ENCODE measurements around the gene GRIK5.

The GRIK5 gene

GRCh38 chr19:42095142-42095813 lies 25.3 kb upstream of the GRIK5 start:
- no peak for DNase-seq

DNA sequence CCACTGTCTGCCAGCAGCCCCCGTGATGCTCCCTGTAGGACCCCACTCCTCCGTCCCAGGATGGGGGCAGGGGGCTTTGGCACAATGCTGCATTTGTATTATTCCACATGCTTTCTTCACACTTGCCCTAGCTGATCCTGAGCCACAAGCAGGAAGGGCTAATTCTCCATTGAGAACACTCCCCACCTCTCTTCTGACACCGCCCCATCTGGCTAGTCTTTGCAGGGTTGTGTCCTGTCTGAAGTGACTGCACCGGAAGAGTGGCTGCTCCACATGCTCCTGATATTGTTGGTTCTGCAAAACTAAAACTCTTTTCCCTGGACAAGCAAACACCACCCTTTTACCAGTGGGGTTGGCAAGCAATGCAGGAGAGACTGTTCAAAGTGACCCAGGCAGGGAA lies 23.9 kb upstream of the GRIK5 start:
- no peak for DNase-seq

DNA sequence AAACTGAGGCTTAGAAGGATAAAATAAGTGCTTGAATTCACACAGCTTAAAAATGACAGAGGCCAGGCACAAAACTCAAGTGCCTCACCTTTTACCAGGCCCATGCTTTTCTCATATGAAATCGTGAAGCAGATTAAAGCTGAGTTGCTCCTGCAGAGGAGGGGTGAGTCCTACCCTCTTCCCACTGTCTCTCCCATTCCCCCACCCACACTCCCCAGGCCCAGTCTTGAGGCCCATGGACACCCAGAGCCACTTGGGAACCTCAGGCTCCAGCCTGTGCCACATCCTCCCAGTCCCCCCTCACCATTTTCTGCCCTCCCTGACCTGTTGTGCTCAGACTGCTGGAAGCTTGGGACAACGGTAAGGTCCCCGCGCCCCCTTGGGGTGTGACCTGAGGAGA lies 23.5 kb upstream of the GRIK5 start:
- DNase-seq = no peak

GRCh38 chr19:42092350-42092749 lies 22.3 kb upstream of the GRIK5 start:
- DNase-seq = no peak

DNA sequence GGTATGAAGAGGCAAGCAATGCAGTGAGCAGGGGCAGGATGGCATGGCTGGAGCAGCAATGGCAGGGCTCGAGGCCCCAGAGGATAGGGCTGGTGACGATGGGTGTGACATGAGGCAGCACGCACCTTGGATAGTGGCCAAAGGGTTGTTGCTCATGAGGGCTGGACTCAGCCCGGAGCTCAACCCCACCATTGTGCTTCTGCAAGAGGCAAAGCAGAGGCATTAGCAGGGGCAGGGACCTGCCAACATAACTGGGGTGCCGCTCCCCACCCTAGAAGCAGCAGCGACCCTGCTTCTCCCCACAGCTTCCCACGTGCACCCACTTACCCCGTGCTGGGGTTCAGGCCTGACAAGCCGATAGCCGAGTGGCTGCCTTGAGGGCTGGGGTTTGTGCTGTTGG lies 21.7 kb upstream of the GRIK5 start:
- no peak for DNase-seq

DNA sequence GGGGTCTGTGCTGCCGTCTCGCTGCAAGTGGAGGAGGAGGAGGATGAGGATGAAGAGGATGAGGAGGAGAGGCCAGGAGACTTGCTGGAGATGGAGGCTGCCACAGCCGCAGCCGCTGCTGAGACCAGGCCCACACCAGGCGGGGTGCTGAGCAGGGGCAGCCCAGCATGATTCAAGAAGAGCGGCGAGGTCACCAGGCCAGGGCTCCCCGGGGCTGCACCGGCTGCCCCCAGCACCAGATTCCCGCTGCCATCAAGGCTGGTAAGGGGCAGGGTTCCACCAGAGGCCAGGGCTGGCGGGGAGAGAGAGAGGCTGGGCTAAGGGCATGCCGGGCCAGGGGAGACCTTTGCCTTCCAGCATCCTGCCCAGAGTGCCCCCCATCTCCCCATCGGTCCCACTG lies 21.3 kb upstream of the GRIK5 start:
- no peak for DNase-seq

DNA sequence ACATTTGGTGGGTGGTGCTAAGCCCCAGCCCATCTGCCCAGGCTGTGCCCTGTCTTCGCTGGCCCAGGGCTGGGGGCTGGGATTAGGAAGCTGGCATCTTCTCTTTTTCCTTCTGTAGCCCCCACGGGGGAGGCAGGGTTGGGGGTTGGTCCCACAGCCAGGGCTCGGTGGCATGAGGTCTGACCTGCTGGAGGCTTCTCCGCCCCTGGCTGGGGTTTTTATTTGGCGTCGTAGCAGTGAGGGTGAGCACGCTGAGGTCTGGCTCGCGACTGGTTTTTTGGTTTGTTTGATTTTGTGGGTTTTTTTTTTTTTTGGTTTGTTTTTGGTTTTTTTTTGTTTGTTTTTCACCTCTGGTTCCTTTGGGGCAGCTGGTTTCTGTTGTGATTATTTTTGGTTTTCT lies 20.7 kb upstream of the GRIK5 start:
- DNase-seq = no peak

GRCh38 chr19:42089772-42090171 lies 19.8 kb upstream of the GRIK5 start:
- no peak for DNase-seq

- no peak for DNase-seq
These were observed 19.3 kb upstream of the GRIK5 start for GRCh38 chr19:42089191-42089750.

DNA sequence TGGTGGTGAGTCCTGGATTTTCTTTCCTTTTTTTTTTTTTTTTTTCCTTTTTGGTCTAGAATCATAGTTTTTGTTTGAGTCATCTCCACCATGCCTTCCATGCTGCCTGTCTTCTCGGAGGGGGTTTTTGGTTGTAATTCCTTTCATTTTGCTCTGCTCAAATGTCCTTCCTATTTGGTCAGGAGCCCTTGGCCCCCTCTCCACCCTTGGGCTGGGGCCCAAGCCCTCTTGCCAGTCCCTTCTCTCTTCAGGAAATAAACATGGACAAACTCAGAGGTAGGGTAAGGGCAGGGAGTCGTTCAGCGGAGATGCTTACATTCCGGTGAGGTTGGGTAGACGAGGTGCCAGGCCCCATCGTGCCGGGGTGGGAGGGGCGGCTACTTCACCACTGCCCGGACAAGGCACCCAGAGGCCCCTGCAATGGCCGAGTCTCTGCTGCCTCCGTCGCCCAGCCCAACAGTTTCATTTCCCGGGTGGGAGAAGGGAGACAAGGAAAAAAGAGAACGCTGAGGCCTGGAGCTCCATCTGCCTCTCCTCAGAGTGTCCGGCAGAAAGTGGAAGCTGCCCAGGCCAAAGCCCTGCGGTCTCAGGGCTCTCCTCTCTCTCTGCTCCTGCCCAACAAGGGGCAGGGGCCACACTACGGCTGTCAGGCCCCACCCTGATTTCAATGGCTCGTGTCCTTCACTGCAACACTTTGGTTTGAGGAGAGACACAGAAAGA lies 18.6 kb upstream of the GRIK5 start:
- DNase-seq = no peak

DNA sequence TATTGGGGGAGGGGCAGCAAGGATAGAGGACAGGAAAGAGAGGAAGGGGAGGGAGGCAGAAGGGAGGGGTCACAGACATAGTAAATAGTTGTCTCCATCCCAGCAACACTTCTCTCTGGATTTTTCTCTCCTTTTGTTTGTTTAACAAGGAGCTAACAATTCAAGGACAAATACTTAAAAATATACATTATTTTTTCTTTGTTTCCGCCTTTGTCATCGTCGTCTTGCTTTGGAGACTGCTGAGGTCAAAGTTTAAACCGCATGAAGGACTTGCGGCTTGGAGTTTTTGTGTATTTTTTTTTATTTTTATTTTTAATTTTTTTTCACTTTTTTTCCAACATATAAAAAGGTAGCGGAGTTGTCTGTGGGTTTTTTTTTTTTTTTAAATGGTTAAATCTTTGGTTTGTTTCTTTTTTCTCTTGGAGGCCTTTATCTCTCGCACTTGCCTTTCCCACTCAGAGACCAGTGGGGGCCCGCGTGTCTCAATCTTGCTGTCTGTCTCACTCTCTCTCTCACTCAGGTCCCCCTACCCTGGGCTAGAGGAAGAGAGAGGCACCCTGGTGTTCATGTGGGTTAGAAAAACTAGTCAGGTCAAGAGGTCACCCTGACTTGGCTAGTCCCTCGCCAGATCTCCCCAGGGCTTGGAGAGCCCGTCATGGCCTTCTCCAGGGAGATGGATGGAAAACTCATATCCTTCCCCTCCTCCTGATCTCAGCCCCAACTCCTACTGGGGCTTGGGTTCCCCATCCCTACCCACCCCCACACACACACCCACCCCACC lies 17.0 kb upstream of the GRIK5 start:
- no peak for DNase-seq

- no peak for DNase-seq
These were observed 16.3 kb upstream of the GRIK5 start for GRCh38 chr19:42086188-42086736.

- no peak for DNase-seq
These were observed 13.5 kb upstream of the GRIK5 start for GRCh38 chr19:42083537-42083936.

DNA sequence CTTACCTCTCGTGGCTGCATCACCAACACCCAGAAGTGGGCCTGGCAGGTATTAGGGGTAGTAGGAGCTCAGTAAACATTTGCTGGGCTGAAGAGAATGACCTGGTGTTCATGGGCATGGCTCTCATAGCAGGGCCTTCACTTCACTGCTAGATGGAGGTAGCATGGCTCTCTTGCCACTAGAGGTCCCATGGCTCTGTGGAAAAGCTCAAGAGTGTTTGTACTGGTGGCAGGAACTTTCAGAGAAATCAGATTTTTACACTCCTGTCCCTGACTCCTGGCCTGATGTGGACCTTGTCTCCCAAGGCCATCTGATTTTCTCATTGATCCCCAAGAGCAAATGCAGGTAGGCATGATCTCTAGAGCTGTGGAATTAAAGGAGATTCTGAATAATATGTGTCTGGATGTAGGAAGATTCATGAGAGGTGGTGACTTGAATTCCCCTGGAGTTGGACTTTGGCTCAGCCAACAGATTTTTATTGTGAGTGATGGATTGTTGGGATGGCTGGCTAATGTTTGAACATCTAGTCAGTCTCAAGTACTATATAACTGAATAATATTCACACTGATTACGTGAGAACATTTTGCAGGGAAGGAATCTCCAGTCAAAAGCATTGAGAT lies 11.7 kb upstream of the GRIK5 start:
- DNase-seq = no peak

GRCh38 chr19:42080764-42081375 lies 10.9 kb upstream of the GRIK5 start:
- no peak for DNase-seq

- no peak for DNase-seq
These were observed 10.1 kb upstream of the GRIK5 start for GRCh38 chr19:42079886-42080763.

- no peak for DNase-seq
These were observed 9.3 kb upstream of the GRIK5 start for GRCh38 chr19:42079276-42079669.

DNA sequence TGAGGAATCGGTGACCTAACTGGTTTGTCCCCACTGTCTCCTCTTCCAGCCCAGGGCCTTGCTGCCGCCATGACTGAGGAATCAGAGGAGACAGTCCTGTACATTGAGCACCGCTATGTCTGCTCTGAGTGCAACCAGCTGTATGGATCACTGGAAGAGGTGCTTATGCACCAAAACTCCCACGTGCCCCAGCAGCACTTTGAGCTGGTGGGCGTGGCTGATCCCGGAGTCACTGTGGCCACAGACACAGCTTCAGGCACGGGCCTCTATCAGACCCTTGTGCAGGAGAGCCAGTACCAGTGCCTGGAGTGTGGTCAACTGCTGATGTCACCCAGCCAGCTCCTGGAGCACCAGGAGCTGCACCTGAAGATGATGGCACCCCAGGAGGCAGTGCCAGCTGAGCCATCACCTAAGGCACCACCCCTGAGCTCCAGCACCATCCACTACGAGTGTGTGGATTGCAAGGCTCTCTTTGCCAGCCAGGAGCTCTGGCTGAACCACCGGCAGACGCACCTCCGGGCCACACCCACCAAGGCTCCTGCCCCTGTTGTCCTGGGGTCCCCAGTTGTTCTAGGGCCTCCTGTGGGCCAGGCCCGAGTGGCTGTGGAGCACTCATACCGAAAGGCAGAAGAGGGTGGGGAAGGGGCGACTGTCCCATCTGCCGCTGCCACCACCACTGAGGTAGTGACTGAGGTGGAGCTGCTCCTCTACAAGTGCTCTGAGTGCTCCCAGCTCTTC lies 8.7 kb upstream of the GRIK5 start:
- no peak for DNase-seq

DNA sequence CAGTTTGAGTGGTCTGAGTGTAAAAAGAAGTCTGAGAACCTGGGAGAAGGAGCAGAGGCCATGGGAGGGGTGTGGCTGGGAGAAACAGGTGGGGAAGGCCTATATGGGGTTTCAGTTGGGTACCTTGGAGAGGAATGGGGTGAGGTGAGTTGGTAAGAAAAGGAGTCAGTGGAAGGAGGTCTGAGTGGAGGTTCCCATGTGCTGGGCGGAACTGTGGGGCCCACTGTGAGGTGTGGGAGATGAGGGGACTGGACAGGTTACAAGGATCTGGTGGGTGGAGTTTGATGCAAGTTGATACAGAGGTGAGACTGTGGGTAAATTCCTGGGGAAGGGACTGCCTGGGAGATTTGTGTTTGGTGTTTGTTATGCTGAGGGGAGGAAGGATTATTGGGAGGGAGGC lies 8.1 kb upstream of the GRIK5 start:
- DNase-seq = no peak

DNA sequence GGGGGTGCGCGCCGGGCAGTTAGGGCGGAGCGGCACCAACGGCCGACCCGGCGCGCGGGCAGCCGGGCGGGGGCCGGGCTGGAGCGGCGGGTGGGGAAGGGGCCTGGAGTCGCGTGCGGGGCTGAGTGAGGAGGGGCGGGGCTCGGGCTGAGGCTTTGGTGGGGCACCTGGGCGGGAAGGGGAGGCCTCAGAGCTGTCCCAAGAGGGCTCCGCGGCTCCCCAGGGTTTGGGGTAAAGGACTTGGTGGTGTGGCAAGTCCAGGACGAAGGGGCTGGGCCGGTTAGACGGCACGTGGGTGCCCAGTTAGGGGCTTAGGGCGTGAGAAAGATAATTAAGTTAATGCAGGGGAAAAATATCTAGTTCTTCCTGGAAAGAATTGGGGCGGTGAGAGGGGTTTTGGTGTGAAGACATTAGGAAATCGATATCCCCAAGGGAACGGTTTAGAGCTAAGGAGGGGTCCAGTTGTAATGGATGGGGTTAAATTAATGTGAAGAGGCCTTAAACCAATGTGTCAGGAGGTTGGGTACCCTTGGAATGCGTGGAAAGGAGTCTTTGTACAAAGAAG lies 6.5 kb upstream of the GRIK5 start:
- DNase-seq = no peak

Data from NCI-H748 treated with DMSO at 0.1 percent for 48 hours (cell line).